ENCODE data around the gene ADAM23. TPM values are rescaled to one million over a fixed set of nuclear protein-coding genes. Genes with fewer than 3 reads are reported as not detected.

Gene ADAM23
- total and polyA plus RNA-seq, 5 donors from 2014 or later, result 0.10 to 0.79 TPM; not detected in 3

DNA sequence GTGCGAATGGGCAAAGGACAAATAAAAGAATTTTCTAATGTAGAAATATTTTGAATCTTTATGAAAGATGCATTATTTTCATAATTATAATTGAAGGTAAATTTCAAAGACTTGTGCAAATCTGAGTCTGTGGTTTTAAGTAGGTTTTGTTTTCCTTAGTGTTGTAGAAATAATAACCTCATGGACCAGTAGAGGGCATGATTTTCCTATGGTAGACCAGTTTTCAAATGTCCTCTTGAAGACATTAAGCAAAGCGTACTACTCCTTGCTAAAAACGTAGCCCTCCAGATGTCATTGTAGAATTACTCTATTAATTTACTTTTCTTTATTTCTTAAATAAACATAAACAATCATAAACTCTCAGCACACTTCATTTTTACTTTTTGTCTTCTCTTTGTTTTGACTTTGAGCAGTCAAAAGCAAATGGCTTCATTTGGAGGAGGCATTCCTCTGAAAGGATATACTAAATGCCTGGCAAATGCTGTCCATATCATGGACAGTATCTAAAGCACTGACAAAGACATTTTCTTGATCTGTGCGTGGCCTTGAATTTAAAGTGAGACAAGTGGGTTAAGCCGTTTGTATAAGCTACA is 113.1 kb downstream of the ADAM23 start:
- Histone ChIP-seq H3K4me3 (ENCODE audit: low read depth, low read length) (no peak overlapping the region), H3K27me3 (ENCODE audit: control insufficient read depth, insufficient read depth, low read length) (no peaks in the 10 kb centered on the region), H3K36me3 (ENCODE audit: control insufficient read depth, insufficient read depth, low read length) (no peaks in the 10 kb centered on the region), H3K9me3 (ENCODE audit: control insufficient read depth in 2 of 2, low read length in 2 of 2) (no peaks in the 10 kb centered on the region), H3K27ac (ENCODE audit: insufficient read depth, low read length, poor library complexity, severe bottlenecking) (no peak overlapping the region), H3K4me1 (ENCODE audit: control insufficient read depth, insufficient read depth, low read length, poor library complexity, severe bottlenecking) (no peaks in the 10 kb centered on the region)
- Mint-ChIP-seq H3K4me3 (no peak overlapping the region), H3K27me3 (peaks cover 4% of the 10 kb centered on the region), H3K4me1 (no peaks in the 10 kb centered on the region), H3K36me3 (no peaks in the 10 kb centered on the region), H3K9me3 (no peaks in the 10 kb centered on the region), H3K27ac (no peak overlapping the region)
- no peak for ATAC-seq (ENCODE audit: low read depth in 2 of 2)
- peak in 2 of 3 donors; percentile 15 to 53 for DNase-seq

DNA sequence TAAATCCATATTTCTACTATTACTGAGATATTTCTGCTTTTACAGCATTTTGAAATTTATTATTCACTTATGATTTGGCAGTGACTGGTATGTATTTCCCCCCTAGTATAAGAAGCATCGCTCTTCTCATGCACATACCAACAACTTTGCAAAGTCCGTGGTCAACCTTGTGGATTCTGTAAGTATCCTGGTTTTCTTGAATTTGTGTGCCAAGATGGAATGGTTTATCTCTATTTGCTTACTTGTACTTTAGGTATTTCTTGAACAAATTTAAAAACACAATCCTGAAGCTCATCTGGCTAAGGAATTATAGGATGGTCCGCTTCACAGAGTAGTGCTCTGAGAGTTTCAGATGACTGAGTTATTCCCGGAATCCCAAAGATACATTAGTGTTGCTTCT is 114.0 kb downstream of the ADAM23 start:
- Mint-ChIP-seq H3K36me3 (no peaks in the 10 kb centered on the region), H3K4me1 (no peaks in the 10 kb centered on the region), H3K4me3 (no peak overlapping the region), H3K27ac (no peak overlapping the region), H3K9me3 (no peaks in the 10 kb centered on the region), H3K27me3 (peaks cover 4% of the 10 kb centered on the region)
- Histone ChIP-seq H3K27ac (ENCODE audit: insufficient read depth, low read length, poor library complexity, severe bottlenecking) (no peak overlapping the region), H3K27me3 (ENCODE audit: control insufficient read depth, insufficient read depth, low read length) (no peaks in the 10 kb centered on the region), H3K4me3 (ENCODE audit: low read depth, low read length) (no peak overlapping the region), H3K9me3 (ENCODE audit: control insufficient read depth in 2 of 2, low read length in 2 of 2) (no peaks in the 10 kb centered on the region), H3K4me1 (ENCODE audit: control insufficient read depth, insufficient read depth, low read length, poor library complexity, severe bottlenecking) (no peaks in the 10 kb centered on the region), H3K36me3 (ENCODE audit: control insufficient read depth, insufficient read depth, low read length) (no peaks in the 10 kb centered on the region)
- DNase-seq (no peak), ATAC-seq (ENCODE audit: low read depth in 2 of 2) (no peak)

DNA sequence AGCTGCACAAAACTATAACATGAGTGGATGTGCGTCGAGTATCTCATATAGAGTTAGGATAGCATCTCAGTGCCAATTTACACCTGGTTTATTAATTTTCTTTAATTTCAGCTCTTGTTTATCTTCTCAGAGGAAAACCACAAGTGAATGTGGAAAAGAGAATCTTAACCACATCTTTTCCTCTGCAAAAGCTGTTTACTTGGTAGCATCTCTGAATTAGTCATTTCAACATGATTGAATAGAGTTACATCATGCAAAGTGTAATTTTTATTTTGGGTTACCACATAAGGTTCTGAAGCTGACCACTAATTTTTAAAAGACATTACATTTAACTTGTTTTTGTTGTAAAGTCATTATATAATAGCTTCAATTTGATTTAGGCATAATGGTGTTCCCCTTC is 115.2 kb downstream of the ADAM23 start:
- H3K27me3 Mint-ChIP-seq, result peaks cover 4% of the 10 kb centered on the region
- no peak for DNase-seq
- H3K4me1 Mint-ChIP-seq, result no peaks in the 10 kb centered on the region
- H3K36me3 Mint-ChIP-seq, result no peaks in the 10 kb centered on the region
- no peaks in the 10 kb centered on the region for H3K36me3 ChIP-seq (ENCODE audit: control insufficient read depth, insufficient read depth, low read length)
- H3K27ac ChIP-seq (ENCODE audit: insufficient read depth, low read length, poor library complexity, severe bottlenecking), result no peak overlapping the region
- H3K27ac Mint-ChIP-seq, result no peak overlapping the region
- no peaks in the 10 kb centered on the region for H3K9me3 ChIP-seq (ENCODE audit: control insufficient read depth in 2 of 2, low read length in 2 of 2)
- H3K4me3 Mint-ChIP-seq, result no peak overlapping the region
- ATAC-seq (ENCODE audit: low read depth in 2 of 2), result no peak
- H3K27me3 ChIP-seq (ENCODE audit: control insufficient read depth, insufficient read depth, low read length), result no peaks in the 10 kb centered on the region
- no peak overlapping the region for H3K4me3 ChIP-seq (ENCODE audit: low read depth, low read length)
- H3K4me1 ChIP-seq (ENCODE audit: control insufficient read depth, insufficient read depth, low read length, poor library complexity, severe bottlenecking), result no peaks in the 10 kb centered on the region
- H3K9me3 Mint-ChIP-seq, result no peaks in the 10 kb centered on the region

DNA sequence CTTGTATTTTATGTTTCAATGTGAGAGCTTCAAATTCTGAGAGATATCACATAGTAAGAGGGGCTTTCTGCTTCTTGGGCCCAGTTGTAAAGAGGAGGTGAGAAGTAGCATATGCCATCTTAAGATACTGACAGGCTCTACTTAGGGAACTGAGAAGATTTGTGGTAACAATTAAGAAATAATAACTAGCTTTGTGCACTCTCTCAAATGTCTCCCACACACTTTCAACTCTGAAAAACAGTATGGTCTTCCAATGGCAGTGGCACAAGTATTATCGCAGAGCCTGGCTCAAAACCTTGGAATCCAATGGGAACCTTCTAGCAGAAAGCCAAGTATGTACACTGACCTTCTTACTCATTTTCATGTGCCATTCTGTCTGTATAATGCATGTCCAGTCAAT is 118.6 kb downstream of the ADAM23 start:
- Histone ChIP-seq H3K4me3 (ENCODE audit: low read depth, low read length) (no peak overlapping the region), H3K36me3 (ENCODE audit: control insufficient read depth, insufficient read depth, low read length) (no peaks in the 10 kb centered on the region), H3K9me3 (ENCODE audit: control insufficient read depth in 2 of 2, low read length in 2 of 2) (no peaks in the 10 kb centered on the region), H3K27ac (ENCODE audit: insufficient read depth, low read length, poor library complexity, severe bottlenecking) (no peak overlapping the region), H3K27me3 (ENCODE audit: control insufficient read depth, insufficient read depth, low read length) (no peaks in the 10 kb centered on the region), H3K4me1 (ENCODE audit: control insufficient read depth, insufficient read depth, low read length, poor library complexity, severe bottlenecking) (no peaks in the 10 kb centered on the region)
- H3K27me3 Mint-ChIP-seq, result no peaks in the 10 kb centered on the region
- H3K27ac Mint-ChIP-seq, result no peak overlapping the region
- no peak for ATAC-seq (ENCODE audit: low read depth in 2 of 2)
- no peak for DNase-seq
- no peak overlapping the region for H3K4me3 Mint-ChIP-seq
- no peaks in the 10 kb centered on the region for H3K4me1 Mint-ChIP-seq
- H3K9me3 Mint-ChIP-seq, result no peaks in the 10 kb centered on the region
- no peaks in the 10 kb centered on the region for H3K36me3 Mint-ChIP-seq

DNA sequence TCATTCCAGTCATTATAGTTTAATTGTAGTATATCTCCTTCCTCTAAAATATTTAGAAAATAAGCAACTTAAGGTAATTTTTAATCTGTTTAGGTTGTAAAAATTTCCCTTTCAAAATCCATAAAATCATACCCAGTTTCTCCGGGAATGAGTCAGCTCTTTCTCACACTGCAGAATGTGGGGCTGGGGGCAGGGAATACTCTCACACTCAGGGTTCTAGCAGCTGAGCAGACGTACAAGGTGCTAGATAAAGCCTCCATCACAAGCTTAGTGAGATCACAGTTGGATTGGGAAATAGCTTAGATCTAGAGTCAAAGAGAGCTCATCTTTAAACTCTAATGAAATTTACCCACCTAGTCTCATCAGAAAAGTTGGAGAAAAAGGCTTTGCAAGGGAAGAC is 119.0 kb downstream of the ADAM23 start:
- Histone ChIP-seq H3K4me1 (ENCODE audit: control insufficient read depth, insufficient read depth, low read length, poor library complexity, severe bottlenecking) (no peaks in the 10 kb centered on the region), H3K36me3 (ENCODE audit: control insufficient read depth, insufficient read depth, low read length) (no peaks in the 10 kb centered on the region), H3K27me3 (ENCODE audit: control insufficient read depth, insufficient read depth, low read length) (no peaks in the 10 kb centered on the region), H3K4me3 (ENCODE audit: low read depth, low read length) (no peak overlapping the region), H3K27ac (ENCODE audit: insufficient read depth, low read length, poor library complexity, severe bottlenecking) (no peak overlapping the region), H3K9me3 (ENCODE audit: control insufficient read depth in 2 of 2, low read length in 2 of 2) (no peaks in the 10 kb centered on the region)
- Mint-ChIP-seq H3K36me3 (no peaks in the 10 kb centered on the region), H3K27me3 (no peaks in the 10 kb centered on the region), H3K4me1 (no peaks in the 10 kb centered on the region), H3K27ac (no peak overlapping the region), H3K9me3 (no peaks in the 10 kb centered on the region), H3K4me3 (no peak overlapping the region)
- no peak for ATAC-seq (ENCODE audit: low read depth in 2 of 2)
- DNase-seq, result no peak

DNA sequence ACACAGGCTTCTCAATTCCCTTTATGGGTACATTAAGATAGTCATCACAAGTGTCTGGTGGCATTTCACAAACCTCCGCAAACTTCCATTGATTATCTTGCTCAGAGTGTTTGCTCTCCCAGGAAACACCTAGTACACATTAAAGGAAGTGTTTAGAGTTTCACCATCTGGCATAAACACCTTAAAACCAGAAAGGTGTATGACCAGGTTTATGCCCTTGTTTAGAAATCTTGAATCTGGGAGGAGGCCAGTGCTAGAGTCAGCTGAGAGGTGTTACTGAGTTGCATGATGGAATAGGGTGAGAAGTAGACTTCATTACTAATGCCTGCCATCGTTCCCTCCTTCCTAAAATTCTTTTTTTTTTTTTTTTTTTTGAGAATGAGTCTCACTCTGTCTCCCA is 120.0 kb downstream of the ADAM23 start:
- H3K27ac ChIP-seq (ENCODE audit: insufficient read depth, low read length, poor library complexity, severe bottlenecking), result no peak overlapping the region
- H3K9me3 ChIP-seq (ENCODE audit: control insufficient read depth in 2 of 2, low read length in 2 of 2), result no peaks in the 10 kb centered on the region
- H3K27me3 ChIP-seq (ENCODE audit: control insufficient read depth, insufficient read depth, low read length), result no peaks in the 10 kb centered on the region
- Mint-ChIP-seq H3K4me1 (no peaks in the 10 kb centered on the region), H3K27me3 (peaks cover 4% of the 10 kb centered on the region), H3K27ac (no peak overlapping the region), H3K9me3 (peaks cover 0 to 1% (median 0%) of the 10 kb centered on the region in 7 donors), H3K36me3 (no peaks in the 10 kb centered on the region), H3K4me3 (no peak overlapping the region)
- ATAC-seq (ENCODE audit: low read depth in 2 of 2), result no peak
- no peak for DNase-seq
- H3K4me3 ChIP-seq (ENCODE audit: low read depth, low read length), result no peak overlapping the region
- no peaks in the 10 kb centered on the region for H3K36me3 ChIP-seq (ENCODE audit: control insufficient read depth, insufficient read depth, low read length)
- H3K4me1 ChIP-seq (ENCODE audit: control insufficient read depth, insufficient read depth, low read length, poor library complexity, severe bottlenecking), result no peaks in the 10 kb centered on the region

DNA sequence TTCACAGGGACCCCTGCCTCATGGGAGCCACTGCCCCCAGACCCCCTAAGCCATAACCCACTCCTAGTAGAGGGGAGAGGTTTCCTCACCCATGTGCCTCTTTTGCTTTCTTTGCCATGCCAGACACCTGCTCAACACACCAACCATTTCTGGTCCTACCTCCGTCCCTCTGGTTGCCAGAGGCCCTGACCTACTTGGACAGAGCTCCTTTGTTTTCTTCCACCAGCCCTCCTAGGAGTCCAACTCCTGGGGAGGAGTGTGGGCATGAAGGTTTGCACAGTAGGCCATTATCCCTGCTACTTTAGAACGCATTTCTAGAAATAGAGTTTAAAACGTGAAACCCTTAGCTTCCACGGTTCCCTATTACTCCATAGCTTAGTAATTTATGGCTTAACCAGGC is 122.3 kb downstream of the ADAM23 start:
- Histone ChIP-seq H3K9me3 (ENCODE audit: control insufficient read depth in 2 of 2, low read length in 2 of 2) (no peaks in the 10 kb centered on the region), H3K4me1 (ENCODE audit: control insufficient read depth, insufficient read depth, low read length, poor library complexity, severe bottlenecking) (no peaks in the 10 kb centered on the region), H3K4me3 (ENCODE audit: low read depth, low read length) (no peak overlapping the region), H3K36me3 (ENCODE audit: control insufficient read depth, insufficient read depth, low read length) (no peaks in the 10 kb centered on the region), H3K27ac (ENCODE audit: insufficient read depth, low read length, poor library complexity, severe bottlenecking) (no peak overlapping the region), H3K27me3 (ENCODE audit: control insufficient read depth, insufficient read depth, low read length) (no peaks in the 10 kb centered on the region)
- Mint-ChIP-seq H3K27me3 (peaks cover 4% of the 10 kb centered on the region), H3K4me1 (no peaks in the 10 kb centered on the region), H3K4me3 (no peak overlapping the region), H3K9me3 (peaks cover 0 to 1% (median 0%) of the 10 kb centered on the region in 7 donors), H3K27ac (no peak overlapping the region), H3K36me3 (no peaks in the 10 kb centered on the region)
- DNase-seq (no peak), ATAC-seq (ENCODE audit: low read depth in 2 of 2) (no peak)

DNA sequence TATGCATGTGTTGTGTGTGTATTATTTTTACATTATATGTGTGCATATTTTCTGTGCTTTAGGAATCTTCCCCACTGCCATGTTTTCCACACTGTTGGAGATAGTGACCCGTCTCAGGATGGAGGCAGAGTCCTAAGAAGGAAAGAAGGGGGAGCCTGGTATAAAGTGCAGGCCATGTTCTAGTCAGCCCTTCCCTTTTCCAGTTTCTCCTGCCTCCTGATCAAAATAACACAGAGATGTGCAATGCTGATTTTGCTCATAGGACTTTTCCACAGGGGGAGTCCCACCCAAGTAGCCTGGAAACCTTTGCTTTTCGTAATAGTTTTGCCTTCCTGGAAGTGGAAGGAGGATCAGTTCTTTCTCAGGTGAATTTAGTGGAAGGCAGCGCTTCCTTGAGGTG is 126.1 kb downstream of the ADAM23 start:
- Histone ChIP-seq H3K4me1 (ENCODE audit: control insufficient read depth, insufficient read depth, low read length, poor library complexity, severe bottlenecking) (no peaks in the 10 kb centered on the region), H3K27me3 (ENCODE audit: control insufficient read depth, insufficient read depth, low read length) (no peaks in the 10 kb centered on the region), H3K4me3 (ENCODE audit: low read depth, low read length) (no peak overlapping the region), H3K27ac (ENCODE audit: insufficient read depth, low read length, poor library complexity, severe bottlenecking) (no peak overlapping the region), H3K9me3 (ENCODE audit: control insufficient read depth in 2 of 2, low read length in 2 of 2) (no peaks in the 10 kb centered on the region), H3K36me3 (ENCODE audit: control insufficient read depth, insufficient read depth, low read length) (no peaks in the 10 kb centered on the region)
- H3K27me3 Mint-ChIP-seq, result peaks cover 4% of the 10 kb centered on the region
- ATAC-seq (ENCODE audit: low read depth in 2 of 2) (no peak), DNase-seq (no peak)
- peaks cover 0 to 1% (median 0%) of the 10 kb centered on the region in 7 donors for H3K9me3 Mint-ChIP-seq
- H3K4me3 Mint-ChIP-seq, result no peak overlapping the region
- H3K4me1 Mint-ChIP-seq, result no peaks in the 10 kb centered on the region
- H3K27ac Mint-ChIP-seq, result no peak overlapping the region
- no peaks in the 10 kb centered on the region for H3K36me3 Mint-ChIP-seq

Measured in CD4-positive, CD25-positive, alpha-beta regulatory T cell (primary cell).